Neural cell (in vitro differentiated cells): ENCODE data around the gene SDK1. TPM values are rescaled to one million over a fixed set of nuclear protein-coding genes. Genes with fewer than 3 reads are reported as not detected.

Source experiments
- H2AFZ ChIP-seq: fragments of 200-600, 300-800 bp; sonication (generic), shearing (Covaris generic); 2 replicates; pipeline ENCODE4 v1.6.0; 2014; ENCODE audit warnings: low read depth, mild to moderate bottlenecking, antibody characterized with exemption, low read length, moderate library complexity
- H3F3A ChIP-seq: fragments of 200-600 bp; shearing (Covaris generic); 2 replicates; pipeline ENCODE4 v1.6.1; 2016; ENCODE audit warnings: mild to moderate bottlenecking, moderate library complexity, mixed read lengths, antibody characterized with exemption, low read length; ENCODE audit not compliant: insufficient read depth, poor library complexity, severe bottlenecking
- H3K27ac ChIP-seq: fragments of 200-600, 300-800 bp; sonication (generic), shearing (Covaris generic); 2 replicates; pipeline ENCODE4 v1.5.1; 2014; ENCODE audit warnings: mild to moderate bottlenecking, low read length, moderate library complexity
- H3K27me3 ChIP-seq: fragments of 300-800, 200-600 bp; sonication (generic), shearing (Covaris generic); 2 replicates; pipeline ENCODE4 v1.6.0; 2014; ENCODE audit warnings: mild to moderate bottlenecking, low read depth, low read length, moderate library complexity; ENCODE audit not compliant: insufficient read depth
- H3K36me3 ChIP-seq: fragments of 300-800, 200-600 bp; sonication (generic), shearing (Covaris generic); 2 replicates; pipeline ENCODE4 v1.5.1; 2014; ENCODE audit warnings: mild to moderate bottlenecking, antibody characterized with exemption, low read length, moderate library complexity; ENCODE audit not compliant: insufficient read depth
- H3K4me2 ChIP-seq: fragments of 300-800, 200-600 bp; sonication (generic), shearing (Covaris generic); 2 replicates; pipeline ENCODE4 v1.6.0; 2014; ENCODE audit warnings: mild to moderate bottlenecking, low read length
- H3K4me3 ChIP-seq: fragments of 300-800, 200-600 bp; sonication (generic), shearing (Covaris generic); 2 replicates; pipeline ENCODE4 v1.5.1; 2014; ENCODE audit warnings: mild to moderate bottlenecking, low read length, moderate library complexity
- H3K79me2 ChIP-seq: fragments of 200-600 bp; shearing (Covaris generic); replicated peaks from 2 replicates; pipeline ENCODE4 v1.6.0; 2014; ENCODE audit warnings: mild to moderate bottlenecking, low read length, moderate library complexity; ENCODE audit not compliant: insufficient read depth
- H3K9ac ChIP-seq: fragments of 300-800, 200-600 bp; sonication (generic), shearing (Covaris generic); 2 replicates; pipeline ENCODE4 v1.6.1; 2016; ENCODE audit warnings: mild to moderate bottlenecking, low read length, mixed read lengths
- H3K9me2 ChIP-seq: fragments of 200-600 bp; shearing (Covaris generic); 2 replicates; pipeline ENCODE4 v1.6.1; 2016; ENCODE audit warnings: mild to moderate bottlenecking, low read length, mixed read lengths; ENCODE audit not compliant: insufficient read depth
- H3K9me3 ChIP-seq: fragments of 200-600, 300-800 bp; sonication (generic), shearing (Covaris generic); 2 replicates; pipeline ENCODE4 v1.6.1; 2016; ENCODE audit warnings: mild to moderate bottlenecking, mixed run types, low read length, moderate library complexity, mixed read lengths
- H4K20me1 ChIP-seq: fragments of 200-600 bp; shearing (Covaris generic); 2 replicates; pipeline ENCODE4 v1.6.1; 2016; ENCODE audit warnings: mild to moderate bottlenecking, mixed run types; ENCODE audit not compliant: insufficient read depth
- EP300 ChIP-seq: fragments of 450-650 bp; conservative IDR thresholded peaks from 2 replicates; pipeline ENCODE4 v1.6.1; 2014; ENCODE audit warnings: antibody characterized with exemption, mild to moderate bottlenecking, moderate library complexity; ENCODE audit not compliant: poor library complexity, severe bottlenecking
- EZH2 ChIP-seq: fragments of 200-600, 300-800 bp; shearing (Covaris generic), sonication (generic); IDR thresholded peaks from 2 replicates; pipeline ENCODE4 v1.6.1; 2014; ENCODE audit warnings: antibody characterized with exemption, low read length, borderline replicate concordance, mild to moderate bottlenecking; ENCODE audit not compliant: insufficient read depth, poor library complexity, severe bottlenecking
- MXI1 ChIP-seq: fragments of 450-650 bp; conservative IDR thresholded peaks from 2 replicates; pipeline ENCODE4 v1.6.1; 2014; ENCODE audit warnings: antibody characterized with exemption, mild to moderate bottlenecking; ENCODE audit not compliant: poor library complexity, severe bottlenecking
- POLR2AphosphoS5 ChIP-seq: IDR thresholded peaks from 2 replicates; pipeline ENCODE4 v1.6.1; 2012
- RAD21 ChIP-seq: fragments of 450-650 bp; conservative IDR thresholded peaks from 2 replicates; pipeline ENCODE4 v1.6.1; 2014; ENCODE audit warnings: antibody characterized with exemption, mild to moderate bottlenecking, moderate library complexity
- REST ChIP-seq: IDR thresholded peaks from 2 replicates; pipeline ENCODE4 v1.6.1; 2012; ENCODE audit warnings: borderline replicate concordance
- SMC3 ChIP-seq: fragments of 450-650 bp; conservative IDR thresholded peaks from 2 replicates; pipeline ENCODE4 v1.6.1; 2014; ENCODE audit warnings: antibody characterized with exemption, mild to moderate bottlenecking, moderate library complexity; ENCODE audit not compliant: poor library complexity
- TAF1 ChIP-seq: IDR thresholded peaks from 2 replicates; pipeline ENCODE4 v1.6.1; 2012; ENCODE audit warnings: low read depth
- polyA plus RNA-seq: library from polyadenylated mRNA; depleted of rRNA; stranded (reverse); fragments of >200 nt; gene quantifications from 2 replicates; pipeline ENCODE4 v1.2.3, GENCODE V29; 2014
- TF ChIP-seq, protein P1 (sequence below): fragments of 450-650 bp; IDR thresholded peaks from 2 replicates; pipeline ENCODE4 v1.5.1; 2014; ENCODE audit warnings: antibody characterized with exemption, mild to moderate bottlenecking, moderate library complexity; ENCODE audit not compliant: poor library complexity, severe bottlenecking

SDK1 gene
- polyA plus RNA-seq, 1 donor from 2014 or later: 2.7 TPM

- Histone ChIP-seq H4K20me1 (no peaks in the 10 kb centered on the region), H3K9me3 (no peaks in the 10 kb centered on the region)
Observed at GRCh38 chr7:3965794-3966395, 664.8 kb downstream of the SDK1 start.

GRCh38 chr7:3968234-3968633, 667.2 kb downstream of the SDK1 start:
- H3K79me2 ChIP-seq: no peaks in the 10 kb centered on the region
- H3K9me2 ChIP-seq: no peaks in the 10 kb centered on the region
- no peaks in the 10 kb centered on the region for H4K20me1 ChIP-seq
- H3K27ac ChIP-seq: no peak overlapping the region
- H3K9me3 ChIP-seq: no peaks in the 10 kb centered on the region
- H3K27me3 ChIP-seq: no peaks in the 10 kb centered on the region
- no peaks in the 10 kb centered on the region for H3K36me3 ChIP-seq
- H3K4me3 ChIP-seq: no peak overlapping the region
- no peak overlapping the region for H3K9ac ChIP-seq
- H3K4me2 ChIP-seq: no peak overlapping the region
- no peaks in the 10 kb centered on the region for H3F3A ChIP-seq
- H2AFZ ChIP-seq: no peak overlapping the region
- TF ChIP-seq EZH2: no peak
- no peak for TF ChIP-seq TAF1
- TF ChIP-seq RAD21: no peak
- TF ChIP-seq, protein P1, sequence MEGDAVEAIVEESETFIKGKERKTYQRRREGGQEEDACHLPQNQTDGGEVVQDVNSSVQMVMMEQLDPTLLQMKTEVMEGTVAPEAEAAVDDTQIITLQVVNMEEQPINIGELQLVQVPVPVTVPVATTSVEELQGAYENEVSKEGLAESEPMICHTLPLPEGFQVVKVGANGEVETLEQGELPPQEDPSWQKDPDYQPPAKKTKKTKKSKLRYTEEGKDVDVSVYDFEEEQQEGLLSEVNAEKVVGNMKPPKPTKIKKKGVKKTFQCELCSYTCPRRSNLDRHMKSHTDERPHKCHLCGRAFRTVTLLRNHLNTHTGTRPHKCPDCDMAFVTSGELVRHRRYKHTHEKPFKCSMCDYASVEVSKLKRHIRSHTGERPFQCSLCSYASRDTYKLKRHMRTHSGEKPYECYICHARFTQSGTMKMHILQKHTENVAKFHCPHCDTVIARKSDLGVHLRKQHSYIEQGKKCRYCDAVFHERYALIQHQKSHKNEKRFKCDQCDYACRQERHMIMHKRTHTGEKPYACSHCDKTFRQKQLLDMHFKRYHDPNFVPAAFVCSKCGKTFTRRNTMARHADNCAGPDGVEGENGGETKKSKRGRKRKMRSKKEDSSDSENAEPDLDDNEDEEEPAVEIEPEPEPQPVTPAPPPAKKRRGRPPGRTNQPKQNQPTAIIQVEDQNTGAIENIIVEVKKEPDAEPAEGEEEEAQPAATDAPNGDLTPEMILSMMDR: no peak
- TF ChIP-seq REST: no peak
- TF ChIP-seq SMC3: no peak
- TF ChIP-seq POLR2AphosphoS5: no peak
- no peak for TF ChIP-seq MXI1

More at GRCh38 chr7:3965794-3966395, 664.8 kb downstream of the SDK1 start:
- Histone ChIP-seq H3K27me3 (no peaks in the 10 kb centered on the region), H3K36me3 (no peaks in the 10 kb centered on the region), H3K9me2 (no peaks in the 10 kb centered on the region), H3K27ac (no peak overlapping the region), H3K4me3 (no peak overlapping the region), H3F3A (no peaks in the 10 kb centered on the region), H2AFZ (no peak overlapping the region), H3K4me2 (no peak overlapping the region), H3K9ac (no peak overlapping the region), H3K79me2 (no peaks in the 10 kb centered on the region)
- no peak for TF ChIP-seq EP300
- no peak for TF ChIP-seq POLR2AphosphoS5
- no peak for TF ChIP-seq TAF1
- TF ChIP-seq, protein P1: no peak
- TF ChIP-seq MXI1: no peak
- TF ChIP-seq RAD21: no peak
- TF ChIP-seq EZH2: no peak
- TF ChIP-seq REST: no peak
- no peak for TF ChIP-seq SMC3
